ENCODE results near the gene CDC45.

Gene CDC45

DNA sequence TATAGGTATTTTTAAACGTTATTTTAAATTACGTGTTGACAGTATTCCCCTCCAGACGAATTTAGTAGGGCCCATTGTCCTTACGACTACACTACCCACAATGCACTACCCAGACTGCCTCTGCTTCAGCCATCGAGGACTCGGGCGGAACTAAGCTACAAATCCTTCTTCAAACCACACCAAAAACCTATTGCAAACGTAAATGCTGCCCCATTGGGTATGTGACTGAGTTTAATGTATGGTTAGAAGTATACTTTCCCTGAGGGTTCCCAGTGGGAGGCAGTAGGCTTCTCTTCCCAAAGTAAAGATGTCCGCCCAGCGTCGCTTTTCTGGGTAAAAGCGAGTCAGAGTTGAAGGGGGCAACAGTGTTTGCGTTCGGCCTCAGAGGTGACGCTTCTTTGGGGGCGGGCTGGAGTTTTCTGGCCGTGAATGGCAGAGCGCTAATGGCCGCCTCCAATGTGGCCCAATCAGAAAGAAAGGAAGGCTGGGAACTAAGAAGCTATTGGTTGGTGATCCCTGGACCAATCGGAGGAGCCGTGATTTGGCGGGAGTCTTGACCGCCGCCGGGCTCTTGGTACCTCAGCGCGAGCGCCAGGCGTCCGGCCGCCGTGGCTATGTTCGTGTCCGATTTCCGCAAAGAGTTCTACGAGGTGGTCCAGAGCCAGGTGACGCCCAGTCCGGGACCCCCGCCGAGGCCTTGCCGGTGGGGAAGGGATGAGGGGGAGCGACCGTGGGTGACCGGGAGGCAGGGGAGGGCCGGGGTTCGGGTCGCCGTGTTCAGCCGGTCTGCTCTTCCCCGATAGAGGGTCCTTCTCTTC, at the start of gene CDC45 (continued):
- TF ChIP-seq, protein P1, sequence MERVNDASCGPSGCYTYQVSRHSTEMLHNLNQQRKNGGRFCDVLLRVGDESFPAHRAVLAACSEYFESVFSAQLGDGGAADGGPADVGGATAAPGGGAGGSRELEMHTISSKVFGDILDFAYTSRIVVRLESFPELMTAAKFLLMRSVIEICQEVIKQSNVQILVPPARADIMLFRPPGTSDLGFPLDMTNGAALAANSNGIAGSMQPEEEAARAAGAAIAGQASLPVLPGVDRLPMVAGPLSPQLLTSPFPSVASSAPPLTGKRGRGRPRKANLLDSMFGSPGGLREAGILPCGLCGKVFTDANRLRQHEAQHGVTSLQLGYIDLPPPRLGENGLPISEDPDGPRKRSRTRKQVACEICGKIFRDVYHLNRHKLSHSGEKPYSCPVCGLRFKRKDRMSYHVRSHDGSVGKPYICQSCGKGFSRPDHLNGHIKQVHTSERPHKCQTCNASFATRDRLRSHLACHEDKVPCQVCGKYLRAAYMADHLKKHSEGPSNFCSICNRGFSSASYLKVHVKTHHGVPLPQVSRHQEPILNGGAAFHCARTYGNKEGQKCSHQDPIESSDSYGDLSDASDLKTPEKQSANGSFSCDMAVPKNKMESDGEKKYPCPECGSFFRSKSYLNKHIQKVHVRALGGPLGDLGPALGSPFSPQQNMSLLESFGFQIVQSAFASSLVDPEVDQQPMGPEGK (tag by site-specific recombination; IDR thresholded peaks at IDR 0.05), result peak; percentile 52
- TF ChIP-seq ZBTB7A (tag by site-specific recombination; IDR thresholded peaks at IDR 0.05; ENCODE audit: low read depth) (no peak; the same call in 1 of the 2 replicates), ZNF670 (tag by site-specific recombination; IDR thresholded peaks at IDR 0.05; ENCODE audit: low read depth) (no peak), ZNF747 (tag by site-specific recombination; IDR thresholded peaks at IDR 0.05) (no peak), ZNF571 (tag by site-specific recombination; IDR thresholded peaks at IDR 0.05) (no peak), ZFP69B (tag by site-specific recombination; IDR thresholded peaks at IDR 0.05) (0 out of 2 replicates have a peak, but pooled peaks have one; percentile 26), WT1 (tag by site-specific recombination; IDR thresholded peaks at IDR 0.05) (no peak), ZNF391 (tag by site-specific recombination; IDR thresholded peaks at IDR 0.05; ENCODE audit: borderline replicate concordance, low read depth) (peak; percentile 42; the same call in 1 of the 2 replicates), OVOL3 (tag by site-specific recombination; IDR thresholded peaks at IDR 0.05) (peak; percentile 64), PRDM1 (tag by site-specific recombination; IDR thresholded peaks at IDR 0.05) (no peak), ZNF23 (tag by site-specific recombination; IDR thresholded peaks at IDR 0.05; ENCODE audit: borderline replicate concordance) (no peak), ZNF239 (tag by site-specific recombination; IDR thresholded peaks at IDR 0.05) (0 out of 2 replicates have a peak, but pooled peaks have one; percentile 38), ZBTB17 (tag by site-specific recombination; IDR thresholded peaks at IDR 0.05) (peak; percentile 97), ZNF10 (tag by site-specific recombination; IDR thresholded peaks at IDR 0.05) (0 out of 2 replicates have a peak, but pooled peaks have one; percentile 8), ZNF561 (tag by site-specific recombination; IDR thresholded peaks at IDR 0.05; ENCODE audit: borderline replicate concordance) (peak; percentile 92), ZNF558 (tag by site-specific recombination; IDR thresholded peaks at IDR 0.05) (peak; percentile 37; the same call in 1 of the 2 replicates), ZNF121 (tag by site-specific recombination; IDR thresholded peaks at IDR 0.05) (0 out of 2 replicates have a peak, but pooled peaks have one; percentile 38), ZNF426 (tag by site-specific recombination; IDR thresholded peaks at IDR 0.05) (no peak), EGR2 (tag by site-specific recombination; IDR thresholded peaks at IDR 0.05; ENCODE audit: low read depth) (no peak), ZNF302 (tag by site-specific recombination; IDR thresholded peaks at IDR 0.05; ENCODE audit: low read depth) (no peak), ZNF24 (tag by site-specific recombination; IDR thresholded peaks at IDR 0.05) (peak; percentile 67), ZNF133 (tag by site-specific recombination; IDR thresholded peaks at IDR 0.05) (no peak), ZNF501 (tag by site-specific recombination; IDR thresholded peaks at IDR 0.05) (no peak), ZSCAN16 (tag by site-specific recombination; IDR thresholded peaks at IDR 0.05) (no peak), ZNF416 (tag by site-specific recombination; IDR thresholded peaks at IDR 0.05) (no peak), ZNF768 (tag by site-specific recombination; IDR thresholded peaks at IDR 0.05) (no peak)
- TF ChIP-seq, protein P2, sequence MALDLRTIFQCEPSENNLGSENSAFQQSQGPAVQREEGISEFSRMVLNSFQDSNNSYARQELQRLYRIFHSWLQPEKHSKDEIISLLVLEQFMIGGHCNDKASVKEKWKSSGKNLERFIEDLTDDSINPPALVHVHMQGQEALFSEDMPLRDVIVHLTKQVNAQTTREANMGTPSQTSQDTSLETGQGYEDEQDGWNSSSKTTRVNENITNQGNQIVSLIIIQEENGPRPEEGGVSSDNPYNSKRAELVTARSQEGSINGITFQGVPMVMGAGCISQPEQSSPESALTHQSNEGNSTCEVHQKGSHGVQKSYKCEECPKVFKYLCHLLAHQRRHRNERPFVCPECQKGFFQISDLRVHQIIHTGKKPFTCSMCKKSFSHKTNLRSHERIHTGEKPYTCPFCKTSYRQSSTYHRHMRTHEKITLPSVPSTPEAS (tag by site-specific recombination; IDR thresholded peaks at IDR 0.05), result peak; percentile 41; the same call in 1 of the 2 replicates
- TF ChIP-seq, protein P3, sequence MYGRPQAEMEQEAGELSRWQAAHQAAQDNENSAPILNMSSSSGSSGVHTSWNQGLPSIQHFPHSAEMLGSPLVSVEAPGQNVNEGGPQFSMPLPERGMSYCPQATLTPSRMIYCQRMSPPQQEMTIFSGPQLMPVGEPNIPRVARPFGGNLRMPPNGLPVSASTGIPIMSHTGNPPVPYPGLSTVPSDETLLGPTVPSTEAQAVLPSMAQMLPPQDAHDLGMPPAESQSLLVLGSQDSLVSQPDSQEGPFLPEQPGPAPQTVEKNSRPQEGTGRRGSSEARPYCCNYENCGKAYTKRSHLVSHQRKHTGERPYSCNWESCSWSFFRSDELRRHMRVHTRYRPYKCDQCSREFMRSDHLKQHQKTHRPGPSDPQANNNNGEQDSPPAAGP (tag by site-specific recombination; IDR thresholded peaks at IDR 0.05), result 0 out of 2 replicates have a peak, but pooled peaks have one; percentile 11
- TF ChIP-seq, protein P4, sequence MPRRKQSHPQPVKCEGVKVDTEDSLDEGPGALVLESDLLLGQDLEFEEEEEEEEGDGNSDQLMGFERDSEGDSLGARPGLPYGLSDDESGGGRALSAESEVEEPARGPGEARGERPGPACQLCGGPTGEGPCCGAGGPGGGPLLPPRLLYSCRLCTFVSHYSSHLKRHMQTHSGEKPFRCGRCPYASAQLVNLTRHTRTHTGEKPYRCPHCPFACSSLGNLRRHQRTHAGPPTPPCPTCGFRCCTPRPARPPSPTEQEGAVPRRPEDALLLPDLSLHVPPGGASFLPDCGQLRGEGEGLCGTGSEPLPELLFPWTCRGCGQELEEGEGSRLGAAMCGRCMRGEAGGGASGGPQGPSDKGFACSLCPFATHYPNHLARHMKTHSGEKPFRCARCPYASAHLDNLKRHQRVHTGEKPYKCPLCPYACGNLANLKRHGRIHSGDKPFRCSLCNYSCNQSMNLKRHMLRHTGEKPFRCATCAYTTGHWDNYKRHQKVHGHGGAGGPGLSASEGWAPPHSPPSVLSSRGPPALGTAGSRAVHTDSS (tag by site-specific recombination; IDR thresholded peaks at IDR 0.05), result no peak
- TF ChIP-seq, protein P5, sequence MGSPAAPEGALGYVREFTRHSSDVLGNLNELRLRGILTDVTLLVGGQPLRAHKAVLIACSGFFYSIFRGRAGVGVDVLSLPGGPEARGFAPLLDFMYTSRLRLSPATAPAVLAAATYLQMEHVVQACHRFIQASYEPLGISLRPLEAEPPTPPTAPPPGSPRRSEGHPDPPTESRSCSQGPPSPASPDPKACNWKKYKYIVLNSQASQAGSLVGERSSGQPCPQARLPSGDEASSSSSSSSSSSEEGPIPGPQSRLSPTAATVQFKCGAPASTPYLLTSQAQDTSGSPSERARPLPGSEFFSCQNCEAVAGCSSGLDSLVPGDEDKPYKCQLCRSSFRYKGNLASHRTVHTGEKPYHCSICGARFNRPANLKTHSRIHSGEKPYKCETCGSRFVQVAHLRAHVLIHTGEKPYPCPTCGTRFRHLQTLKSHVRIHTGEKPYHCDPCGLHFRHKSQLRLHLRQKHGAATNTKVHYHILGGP (tag by site-specific recombination; IDR thresholded peaks at IDR 0.05), result no peak
- TF ChIP-seq, protein P6, sequence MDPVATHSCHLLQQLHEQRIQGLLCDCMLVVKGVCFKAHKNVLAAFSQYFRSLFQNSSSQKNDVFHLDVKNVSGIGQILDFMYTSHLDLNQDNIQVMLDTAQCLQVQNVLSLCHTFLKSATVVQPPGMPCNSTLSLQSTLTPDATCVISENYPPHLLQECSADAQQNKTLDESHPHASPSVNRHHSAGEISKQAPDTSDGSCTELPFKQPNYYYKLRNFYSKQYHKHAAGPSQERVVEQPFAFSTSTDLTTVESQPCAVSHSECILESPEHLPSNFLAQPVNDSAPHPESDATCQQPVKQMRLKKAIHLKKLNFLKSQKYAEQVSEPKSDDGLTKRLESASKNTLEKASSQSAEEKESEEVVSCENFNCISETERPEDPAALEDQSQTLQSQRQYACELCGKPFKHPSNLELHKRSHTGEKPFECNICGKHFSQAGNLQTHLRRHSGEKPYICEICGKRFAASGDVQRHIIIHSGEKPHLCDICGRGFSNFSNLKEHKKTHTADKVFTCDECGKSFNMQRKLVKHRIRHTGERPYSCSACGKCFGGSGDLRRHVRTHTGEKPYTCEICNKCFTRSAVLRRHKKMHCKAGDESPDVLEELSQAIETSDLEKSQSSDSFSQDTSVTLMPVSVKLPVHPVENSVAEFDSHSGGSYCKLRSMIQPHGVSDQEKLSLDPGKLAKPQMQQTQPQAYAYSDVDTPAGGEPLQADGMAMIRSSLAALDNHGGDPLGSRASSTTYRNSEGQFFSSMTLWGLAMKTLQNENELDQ (tag by site-specific recombination; IDR thresholded peaks at IDR 0.05; ENCODE audit: low read depth), result no peak

Measured in HEK293 (cell line).